ENCODE measurements around the gene ITPR2.

DNA sequence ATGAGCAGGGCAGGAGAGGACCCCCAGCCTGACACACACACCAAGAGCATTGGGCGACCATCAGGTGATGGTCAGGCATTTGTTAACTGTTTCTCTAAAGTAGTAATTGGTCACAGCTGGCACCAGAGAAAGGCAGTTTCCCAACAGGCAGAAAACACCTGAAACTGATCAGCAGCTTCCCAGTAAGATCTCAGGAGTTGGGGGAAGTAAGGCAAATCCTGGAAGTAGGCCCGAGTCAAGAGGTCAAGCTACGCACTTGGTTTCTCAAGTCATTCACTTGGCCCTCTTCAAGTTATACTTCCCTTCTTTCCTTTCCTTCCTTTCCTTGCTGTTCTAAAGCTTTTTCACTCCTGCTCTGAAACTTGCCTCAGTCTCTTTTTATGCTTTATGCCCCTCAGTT is 501.9 kb downstream of the ITPR2 start:
- TF ChIP-seq CTCF (IDR thresholded peaks at IDR 0.05; ENCODE audit: control extremely low read depth in 1 of 3, insufficient read depth in 1 of 3, low read depth in 1 of 3, low read length in 3 of 3) (no peak), EP300 (IDR thresholded peaks at IDR 0.05; ENCODE audit: borderline replicate concordance in 1 of 2, low read depth in 2 of 2, low read length in 2 of 2) (no peak), JUND (IDR thresholded peaks at IDR 0.05; ENCODE audit: low read length) (no peak), SIX5 (IDR thresholded peaks at IDR 0.05; ENCODE audit: low read depth, low read length) (no peak), NRF1 (IDR thresholded peaks at IDR 0.05; ENCODE audit: low read depth, low read length) (no peak)
